VCaP (cell line): ENCODE results near the gene DUS3L.
"Not testable (repeated sequence)": the region's sequence is repeated elsewhere in the genome, so short reads cannot be mapped to it uniquely, and the experiment has no call there.

Source experiments
- H3K27ac ChIP-seq: fragments of 450-650 bp; 2 replicates; pipeline ENCODE4 v1.5.1; 2017
- CTCF ChIP-seq: fragments of 450-650 bp; conservative IDR thresholded peaks from 2 replicates; pipeline ENCODE4 v1.5.1; 2017; ENCODE audit warnings: mild to moderate bottlenecking, moderate library complexity

Gene DUS3L

GRCh38 chr19:5751709-5752108 lies 39.3 kb downstream of the DUS3L start:
- no peak overlapping the region for H3K27ac ChIP-seq
- TF ChIP-seq CTCF, result no peak

GRCh38 chr19:5749505-5749904 lies 41.5 kb downstream of the DUS3L start:
- TF ChIP-seq CTCF, result no peak
- H3K27ac ChIP-seq, result no peak overlapping the region

- not testable (repeated sequence) for H3K27ac ChIP-seq
Measured at GRCh38 chr19:5748920-5749319, 42.0 kb downstream of the DUS3L start.

- H3K27ac ChIP-seq, result not testable (repeated sequence)
Measured at GRCh38 chr19:5744999-5745398, 46.0 kb downstream of the DUS3L start.

GRCh38 chr19:5743630-5744029 lies 47.3 kb downstream of the DUS3L start:
- no peak for TF ChIP-seq CTCF
- H3K27ac ChIP-seq, result no peak overlapping the region

GRCh38 chr19:5742051-5742450 lies 48.9 kb downstream of the DUS3L start:
- no peak for TF ChIP-seq CTCF
- H3K27ac ChIP-seq, result no peak overlapping the region

- no peak for TF ChIP-seq CTCF
- no peak overlapping the region for H3K27ac ChIP-seq
Measured at GRCh38 chr19:5738423-5738822, 52.5 kb downstream of the DUS3L start.
